ENCODE measurements around the gene OR2V1.
"Not testable (repeated sequence)": the region's sequence is repeated elsewhere in the genome, so short reads cannot be mapped to it uniquely, and the experiment has no call there.

OR2V1 gene

DNA sequence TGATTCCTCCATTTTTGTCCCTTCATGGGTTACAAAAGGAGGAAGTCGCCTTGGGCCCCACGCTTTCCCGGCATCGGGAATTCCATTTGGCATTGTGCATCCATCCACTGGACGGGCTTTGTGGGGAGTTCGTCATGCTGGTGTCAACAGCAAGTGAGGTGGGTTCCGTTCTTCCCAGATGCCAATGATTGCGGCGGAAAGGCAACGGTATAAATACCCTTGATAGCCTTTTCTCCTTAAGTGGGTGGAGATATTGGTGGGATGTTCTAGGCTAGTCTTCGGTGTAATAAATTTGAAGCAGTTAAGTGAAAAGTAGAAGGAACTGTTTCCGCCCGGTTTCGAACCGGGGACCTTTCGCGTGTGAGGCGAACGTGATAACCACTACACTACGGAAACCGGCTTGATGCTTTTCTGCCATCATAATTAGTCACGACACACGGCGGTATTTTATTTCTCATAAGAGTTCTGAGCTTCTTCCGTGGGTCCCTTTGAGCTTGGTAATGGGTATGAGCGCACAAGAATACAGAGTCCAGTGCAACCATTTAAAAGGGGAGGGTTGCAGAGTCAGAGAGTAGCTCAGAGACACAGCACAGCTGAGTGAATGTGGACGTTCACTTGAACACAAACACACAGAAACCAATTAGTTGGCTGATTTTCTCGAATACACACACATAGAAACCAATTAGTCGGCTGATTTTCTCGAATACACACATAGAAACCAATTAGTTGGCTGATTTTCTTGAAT, 28.9 kb downstream of the OR2V1 start:
- not testable (repeated sequence) for DNase-seq

DNA sequence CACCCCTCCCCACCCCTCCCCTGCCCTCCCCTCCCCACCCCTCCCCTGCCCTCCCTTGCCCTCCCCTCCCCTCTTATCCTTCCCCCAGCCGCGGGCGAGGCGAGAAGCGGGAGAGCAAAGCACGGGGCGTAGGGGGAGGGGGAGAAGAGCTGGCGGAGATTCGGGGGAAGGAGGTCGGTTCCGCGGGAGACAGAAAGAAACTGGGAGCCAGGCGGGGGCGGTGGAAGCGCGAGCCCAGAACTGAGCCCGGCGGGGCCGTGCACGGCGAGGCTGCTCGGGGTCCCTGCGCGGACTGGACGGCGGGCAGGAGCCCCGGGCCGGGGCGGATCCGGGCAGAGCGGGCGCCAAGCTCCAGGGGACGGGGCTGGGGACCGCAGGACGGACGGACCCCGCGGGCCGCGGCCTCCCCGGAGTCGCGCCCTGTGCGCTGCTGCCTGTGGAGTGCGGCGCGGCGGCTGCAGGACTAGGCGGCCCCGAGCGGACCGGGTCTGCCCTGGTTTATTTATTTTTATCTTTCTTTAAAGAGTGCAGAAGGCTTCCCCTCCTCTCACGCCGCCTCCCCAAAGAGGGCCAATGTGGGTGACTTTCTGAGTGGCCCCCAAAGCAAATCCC, 29.8 kb downstream of the OR2V1 start:
- DNase-seq, result not testable (repeated sequence)

DNA sequence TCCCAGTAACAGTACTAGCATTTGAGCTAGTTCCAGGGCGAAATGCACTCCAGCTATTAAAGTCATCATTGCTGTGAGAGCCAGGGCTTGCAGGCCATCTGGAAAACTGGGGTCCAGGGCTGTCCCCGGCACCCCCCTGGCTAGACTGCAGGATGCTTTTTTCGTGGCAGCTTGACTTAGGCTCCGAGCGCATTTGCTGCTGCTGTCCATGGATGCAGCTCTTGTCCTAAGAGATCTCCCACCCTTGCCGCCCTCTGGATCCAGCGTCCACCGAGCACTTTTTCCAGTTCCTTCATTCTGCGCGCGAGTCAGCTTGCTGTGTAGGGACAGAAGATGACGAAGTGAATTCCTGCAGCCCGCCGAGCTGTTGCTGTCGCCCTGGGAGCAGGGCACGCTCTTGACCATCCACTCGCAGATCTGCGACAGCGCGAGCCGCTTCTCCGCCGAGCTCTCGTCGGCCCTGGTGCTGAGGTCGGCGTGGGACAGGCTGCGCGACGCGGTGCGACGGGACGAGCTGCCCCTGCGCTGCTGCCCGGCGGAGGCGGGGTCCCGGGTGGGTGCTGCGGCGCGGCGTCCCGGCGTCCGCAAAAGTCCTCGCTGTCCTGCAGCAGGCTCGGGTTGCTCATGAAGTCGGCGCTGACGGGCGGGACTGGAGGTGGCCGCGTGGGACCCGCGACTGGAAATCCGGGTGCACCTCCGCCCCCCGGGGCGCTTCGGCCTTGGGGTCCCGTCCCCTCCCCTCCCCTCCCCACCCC, 30.7 kb downstream of the OR2V1 start:
- no peak for DNase-seq

DNA sequence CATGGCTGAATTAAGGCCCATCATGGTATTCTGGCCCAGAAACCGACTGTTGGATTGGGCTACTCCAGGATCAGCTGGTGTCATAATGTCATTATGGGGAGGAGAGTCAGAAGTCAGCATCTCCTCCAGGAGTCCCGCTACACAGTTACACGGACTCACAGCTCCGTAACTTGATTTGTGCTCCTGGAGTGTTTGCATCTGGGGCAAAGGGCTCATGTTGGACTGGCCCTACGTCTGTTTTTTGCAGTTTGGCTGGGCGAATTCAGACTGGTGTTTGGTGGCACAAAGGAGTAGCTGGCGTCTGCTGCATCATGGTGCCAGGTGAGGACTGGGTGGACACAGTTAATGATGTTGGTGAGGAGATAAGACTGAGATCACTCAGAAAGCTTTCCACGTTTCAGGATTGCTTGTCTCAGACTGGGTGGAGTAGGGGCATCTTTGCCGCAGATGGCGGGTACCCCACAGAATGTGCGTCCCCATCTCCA, 31.3 kb downstream of the OR2V1 start:
- DNase-seq, result no peak

DNA sequence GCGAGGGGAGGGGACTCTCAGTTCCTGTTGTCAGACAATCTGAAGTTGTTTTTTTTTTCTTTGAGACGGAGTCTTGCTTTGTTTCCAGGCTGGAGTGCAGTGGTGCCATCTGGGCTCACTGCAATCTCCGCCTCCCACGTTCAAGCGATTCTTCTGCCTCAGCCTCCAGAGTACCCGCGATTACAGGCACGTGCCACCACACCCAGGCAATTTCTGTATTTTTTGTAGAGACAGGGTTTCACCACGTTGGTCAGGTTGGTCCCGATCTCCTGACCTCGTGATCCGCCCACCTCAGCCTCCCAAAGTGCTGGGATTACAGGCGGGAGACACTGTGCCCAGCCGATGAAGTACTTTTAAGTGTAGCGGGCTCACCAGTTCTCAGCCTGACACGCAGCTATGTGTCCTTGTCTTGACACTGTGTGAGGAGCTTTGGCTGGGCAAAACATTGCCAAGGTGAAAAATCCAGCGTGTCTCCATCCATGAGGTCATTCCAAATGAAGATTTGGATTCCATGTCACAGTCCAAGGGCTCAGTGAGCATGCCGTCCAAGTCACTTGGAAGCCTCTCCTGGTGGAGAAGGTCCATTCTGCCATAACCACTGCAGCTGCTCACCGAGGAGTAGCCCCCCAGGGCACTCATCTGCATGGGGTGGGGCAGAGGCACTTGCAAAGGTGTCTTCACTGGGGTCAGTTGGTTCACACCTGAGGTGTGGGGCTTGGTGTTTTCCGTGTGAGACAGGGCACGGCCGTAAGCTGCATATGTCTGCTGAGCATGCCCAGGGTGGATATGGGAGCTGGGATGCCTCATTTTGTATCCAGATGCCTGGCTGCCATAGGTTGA, 32.0 kb downstream of the OR2V1 start:
- no peak for DNase-seq

GRCh38 chr5:181097759-181098491, 33.0 kb downstream of the OR2V1 start:
- DNase-seq, result not testable (repeated sequence)

GRCh38 chr5:181097383-181097753, 33.6 kb downstream of the OR2V1 start:
- not testable (repeated sequence) for DNase-seq

DNA sequence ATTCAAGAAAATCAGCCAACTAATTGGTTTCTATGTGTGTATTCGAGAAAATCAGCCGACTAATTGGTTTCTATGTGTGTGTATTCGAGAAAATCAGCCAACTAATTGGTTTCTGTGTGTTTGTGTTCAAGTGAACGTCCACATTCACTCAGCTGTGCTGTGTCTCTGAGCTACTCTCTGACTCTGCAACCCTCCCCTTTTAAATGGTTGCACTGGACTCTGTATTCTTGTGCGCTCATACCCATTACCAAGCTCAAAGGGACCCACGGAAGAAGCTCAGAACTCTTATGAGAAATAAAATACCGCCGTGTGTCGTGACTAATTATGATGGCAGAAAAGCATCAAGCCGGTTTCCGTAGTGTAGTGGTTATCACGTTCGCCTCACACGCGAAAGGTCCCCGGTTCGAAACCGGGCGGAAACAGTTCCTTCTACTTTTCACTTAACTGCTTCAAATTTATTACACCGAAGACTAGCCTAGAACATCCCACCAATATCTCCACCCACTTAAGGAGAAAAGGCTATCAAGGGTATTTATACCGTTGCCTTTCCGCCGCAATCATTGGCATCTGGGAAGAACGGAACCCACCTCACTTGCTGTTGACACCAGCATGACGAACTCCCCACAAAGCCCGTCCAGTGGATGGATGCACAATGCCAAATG, 34.1 kb downstream of the OR2V1 start:
- not testable (repeated sequence) for DNase-seq

- not testable (repeated sequence) for DNase-seq
These were observed 35.8 kb downstream of the OR2V1 start for GRCh38 chr5:181095162-181095561.

GRCh38 chr5:181092428-181092827, 38.5 kb downstream of the OR2V1 start:
- no peak for DNase-seq

DNA sequence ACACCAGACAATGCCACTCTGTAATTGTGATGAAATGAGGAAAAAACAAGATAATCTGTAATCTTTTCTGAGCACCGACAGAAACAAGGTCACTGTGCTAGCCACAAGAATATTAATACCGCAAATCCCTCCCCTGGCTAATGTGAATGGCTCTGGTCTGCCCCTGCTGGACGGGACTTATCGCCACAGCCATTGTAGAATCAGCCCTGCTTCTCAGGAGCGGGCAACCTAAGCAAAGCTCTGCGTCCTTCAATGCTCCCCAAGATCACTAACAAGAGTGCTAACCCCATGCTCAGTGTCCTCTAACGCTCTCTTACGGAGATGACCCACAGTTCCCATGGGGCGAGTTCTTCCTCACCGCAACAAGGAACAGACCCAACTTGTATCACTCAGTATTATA, 42.7 kb downstream of the OR2V1 start:
- DNase-seq, result no peak

- no peak for DNase-seq
These were observed 43.7 kb downstream of the OR2V1 start for GRCh38 chr5:181087309-181087708.

DNA sequence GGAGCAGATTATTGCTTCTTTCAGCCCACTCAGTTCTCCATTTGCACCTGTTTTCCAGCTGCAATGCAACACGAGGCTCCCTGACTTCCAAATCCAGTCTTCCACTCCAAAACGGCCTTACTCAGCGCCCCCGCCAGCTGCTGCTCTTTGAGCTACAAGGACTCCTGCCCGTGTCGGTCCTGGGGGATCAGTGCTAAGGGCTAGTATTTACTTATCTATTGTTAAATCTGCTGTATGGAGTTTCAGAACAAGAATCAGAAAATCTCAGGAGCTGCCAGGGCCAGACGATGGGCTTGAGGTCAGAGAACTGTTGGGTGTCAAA, 44.1 kb downstream of the OR2V1 start:
- DNase-seq, result no peak

- no peak for DNase-seq
These were observed 44.7 kb downstream of the OR2V1 start for GRCh38 chr5:181086026-181086883.

DNA sequence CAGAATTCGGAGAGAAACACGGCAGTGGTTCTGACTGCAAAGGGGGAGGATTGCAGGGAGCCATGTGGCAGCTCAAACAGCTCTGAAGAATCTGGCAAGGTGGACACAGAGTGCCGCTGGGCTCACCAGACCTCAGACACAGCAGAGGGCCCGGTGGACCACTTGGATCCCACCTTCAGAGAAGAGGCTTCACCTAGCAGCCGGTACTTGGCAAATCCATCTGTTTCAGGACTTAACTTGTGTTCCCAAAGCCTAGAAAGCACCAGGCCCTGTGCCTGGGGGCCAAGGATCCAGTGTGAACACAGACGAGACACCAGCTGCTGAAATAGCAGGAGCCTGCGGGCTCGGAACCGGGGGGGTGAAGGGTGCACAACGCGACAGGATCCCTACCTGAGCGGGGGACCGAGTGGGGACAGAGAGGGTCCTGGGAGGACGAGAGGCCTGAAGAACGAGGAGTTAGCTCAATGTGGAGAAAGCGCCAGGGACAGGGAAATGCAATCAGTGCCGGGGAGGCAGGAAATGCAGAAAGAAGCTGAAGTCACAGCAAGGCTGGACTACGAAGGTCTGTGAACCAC, 46.3 kb downstream of the OR2V1 start:
- no peak for DNase-seq

DNA sequence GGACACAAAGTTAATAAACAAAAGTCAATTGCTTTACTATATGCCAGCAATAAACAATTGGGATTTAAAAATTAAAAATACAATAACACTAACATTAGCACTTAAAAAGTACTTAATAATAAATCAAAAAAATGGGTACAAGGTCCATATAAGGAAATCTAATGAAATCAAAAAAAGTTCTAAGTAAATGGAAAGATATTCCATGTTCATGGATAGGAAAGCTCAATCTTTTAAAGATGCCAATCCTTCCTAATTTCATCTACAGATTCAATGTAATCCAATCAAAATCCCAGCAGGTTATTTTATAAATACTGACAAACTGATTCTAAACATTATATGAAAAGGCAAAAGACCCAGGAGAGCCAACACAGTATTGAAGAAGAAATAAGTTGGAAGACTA, 49.0 kb downstream of the OR2V1 start:
- DNase-seq, result no peak

- no peak for DNase-seq
These were observed 54.0 kb downstream of the OR2V1 start for GRCh38 chr5:181076920-181077319.
